GM21717 (cell line): ENCODE data around the gene KATNB1.

ENCODE experiments used
- ATAC-seq: cut with Tn5 transposase; IDR thresholded peaks from one replicate; pipeline ENCODE4 v1.9.1; 2021; ENCODE audit warnings: mild to moderate bottlenecking, moderate library complexity; ENCODE audit not compliant: unreplicated experiment

The KATNB1 gene

GRCh38 chr16:57804111-57804837, 68.7 kb downstream of the KATNB1 start:
- no peak for ATAC-seq

- no peak for ATAC-seq
These were observed 69.6 kb downstream of the KATNB1 start for GRCh38 chr16:57805176-57805575.
